SK-N-MC (cell line): Measurements from ENCODE around the gene PRKN.

Experiments
- EZH2 ChIP-seq: fragments of 200-600 bp; sonication (generic); IDR thresholded peaks from one replicate; pipeline ENCODE4 v1.6.1; 2017; ENCODE audit warnings: antibody characterized with exemption
- FOXP2 ChIP-seq: optimal IDR thresholded peaks from 2 replicates; pipeline ENCODE3; 2011; ENCODE audit warnings: mild to moderate bottlenecking, moderate library complexity; ENCODE audit not compliant: insufficient read depth; ENCODE audit errors: extremely low read length, control extremely low read depth
- POLR2AphosphoS5 ChIP-seq: IDR thresholded peaks from 2 replicates; pipeline ENCODE4 v1.6.1; 2012; ENCODE audit warnings: mild to moderate bottlenecking, low read depth, low read length, borderline replicate concordance

DNA sequence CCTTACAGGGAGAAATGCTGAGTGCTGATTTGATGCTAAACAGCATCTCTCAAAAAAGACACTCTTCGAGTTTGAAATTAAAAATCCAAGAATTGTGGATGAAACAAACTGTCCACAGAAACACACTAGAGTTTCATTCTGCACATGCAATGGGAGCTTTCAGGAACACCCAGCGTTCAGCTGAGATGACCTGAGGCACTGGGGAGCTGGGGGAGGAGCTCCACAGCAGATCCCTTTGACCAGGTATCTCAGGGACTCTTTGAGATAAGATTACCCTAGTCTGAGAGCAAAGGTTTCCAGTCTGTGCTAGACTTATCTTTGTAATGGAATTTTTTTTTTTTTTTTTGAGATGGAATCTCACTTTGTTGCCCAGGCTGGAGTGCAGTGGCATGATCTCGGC is 1382.9 kb downstream of the PRKN start:
- no peak for TF ChIP-seq POLR2AphosphoS5
- no peak for TF ChIP-seq EZH2
- TF ChIP-seq FOXP2: no peak
